ENCODE measurements around the gene TSHZ2.

Gene TSHZ2

GRCh38 chr20:53097791-53098190 lies 125.6 kb downstream of the TSHZ2 start:
- Histone ChIP-seq H3K27ac (ENCODE audit: insufficient read depth in 1 of 2, low read depth in 1 of 2, low read length in 2 of 2, poor library complexity in 1 of 2, severe bottlenecking in 2 of 2) (no peak overlapping the region), H3K4me3 (ENCODE audit: control insufficient read depth in 1 of 7, extremely low read depth in 1 of 7, insufficient read depth in 4 of 7, low read depth in 2 of 7, low read length in 6 of 7) (no peak overlapping the region), H3K4me1 (ENCODE audit: control extremely low read depth in 1 of 4, control insufficient read depth in 4 of 4, insufficient read depth in 4 of 4, low read length in 3 of 4) (no peaks in the 10 kb centered on the region), H3K36me3 (ENCODE audit: control insufficient read depth in 4 of 4, insufficient read depth in 4 of 4, low read length in 3 of 4) (no peaks in the 10 kb centered on the region), H3K27me3 (replicated peaks in 2 of 5; ENCODE audit: control insufficient read depth in 4 of 5, insufficient read depth in 5 of 5, low read length in 4 of 5) (peaks cover 0 to 2% (median 0%) of the 10 kb centered on the region in 5 experiments), H3K9me3 (ENCODE audit: control extremely low read depth in 1 of 5, control insufficient read depth in 4 of 5, insufficient read depth in 2 of 5, low read depth in 1 of 5, low read length in 4 of 5) (no peaks in the 10 kb centered on the region)
- DNase-seq: no peak
- ChIA-PET POLR2A (no interaction called here), CTCF (no interaction called here)
- WGBS (ENCODE audit: insufficient coverage): 100% methylated on average over 3 of the region's 4 CpGs

- Histone ChIP-seq H3K4me1 (ENCODE audit: control extremely low read depth in 1 of 4, control insufficient read depth in 4 of 4, insufficient read depth in 4 of 4, low read length in 3 of 4) (no peaks in the 10 kb centered on the region), H3K27ac (ENCODE audit: insufficient read depth in 1 of 2, low read depth in 1 of 2, low read length in 2 of 2, poor library complexity in 1 of 2, severe bottlenecking in 2 of 2) (no peak overlapping the region), H3K36me3 (ENCODE audit: control insufficient read depth in 4 of 4, insufficient read depth in 4 of 4, low read length in 3 of 4) (no peaks in the 10 kb centered on the region), H3K27me3 (replicated peaks in 2 of 5; ENCODE audit: control insufficient read depth in 4 of 5, insufficient read depth in 5 of 5, low read length in 4 of 5) (peaks cover 0 to 2% (median 0%) of the 10 kb centered on the region in 5 experiments), H3K4me3 (ENCODE audit: control insufficient read depth in 1 of 7, extremely low read depth in 1 of 7, insufficient read depth in 4 of 7, low read depth in 2 of 7, low read length in 6 of 7) (no peak overlapping the region), H3K9me3 (ENCODE audit: control extremely low read depth in 1 of 5, control insufficient read depth in 4 of 5, insufficient read depth in 2 of 5, low read depth in 1 of 5, low read length in 4 of 5) (no peaks in the 10 kb centered on the region)
- ChIA-PET CTCF (no interaction called here), POLR2A (no interaction called here)
- WGBS (ENCODE audit: insufficient coverage): 100% methylated on average over 1 of the region's 1 CpG
- DNase-seq: no peak
These were observed 126.5 kb downstream of the TSHZ2 start for GRCh38 chr20:53098621-53099020.

DNA sequence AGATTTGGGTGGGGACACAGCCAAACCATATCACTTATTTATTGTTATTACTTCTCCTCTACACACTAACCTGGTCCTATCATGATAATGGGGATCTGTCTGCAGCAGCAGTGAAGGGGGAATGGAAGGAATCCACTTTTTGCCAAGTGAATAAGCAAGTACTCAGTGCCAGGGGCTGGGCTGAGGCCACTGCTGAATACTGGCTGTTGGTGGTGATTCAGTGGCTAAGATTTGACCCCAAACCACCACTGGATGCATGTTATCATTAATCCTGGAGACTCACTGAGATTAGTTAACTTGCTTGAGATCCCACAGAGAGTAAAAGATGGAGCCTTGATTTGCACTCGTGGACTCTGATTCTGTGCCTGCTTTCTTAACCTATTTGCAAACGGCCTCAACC lies 127.7 kb downstream of the TSHZ2 start:
- Histone ChIP-seq H3K9me3 (ENCODE audit: control extremely low read depth in 1 of 5, control insufficient read depth in 4 of 5, insufficient read depth in 2 of 5, low read depth in 1 of 5, low read length in 4 of 5) (no peaks in the 10 kb centered on the region), H3K27ac (ENCODE audit: insufficient read depth in 1 of 2, low read depth in 1 of 2, low read length in 2 of 2, poor library complexity in 1 of 2, severe bottlenecking in 2 of 2) (no peak overlapping the region), H3K4me3 (ENCODE audit: control insufficient read depth in 1 of 7, extremely low read depth in 1 of 7, insufficient read depth in 4 of 7, low read depth in 2 of 7, low read length in 6 of 7) (no peak overlapping the region), H3K36me3 (ENCODE audit: control insufficient read depth in 4 of 4, insufficient read depth in 4 of 4, low read length in 3 of 4) (no peaks in the 10 kb centered on the region), H3K4me1 (ENCODE audit: control extremely low read depth in 1 of 4, control insufficient read depth in 4 of 4, insufficient read depth in 4 of 4, low read length in 3 of 4) (no peaks in the 10 kb centered on the region), H3K27me3 (replicated peaks in 2 of 5; ENCODE audit: control insufficient read depth in 4 of 5, insufficient read depth in 5 of 5, low read length in 4 of 5) (peaks cover 0 to 2% (median 0%) of the 10 kb centered on the region in 5 experiments)
- DNase-seq: no peak
- CTCF ChIA-PET: no interaction called here
- 87% methylated on average over 2 of the region's 2 CpGs for WGBS (ENCODE audit: insufficient coverage)
- POLR2A ChIA-PET: no interaction called here

DNA sequence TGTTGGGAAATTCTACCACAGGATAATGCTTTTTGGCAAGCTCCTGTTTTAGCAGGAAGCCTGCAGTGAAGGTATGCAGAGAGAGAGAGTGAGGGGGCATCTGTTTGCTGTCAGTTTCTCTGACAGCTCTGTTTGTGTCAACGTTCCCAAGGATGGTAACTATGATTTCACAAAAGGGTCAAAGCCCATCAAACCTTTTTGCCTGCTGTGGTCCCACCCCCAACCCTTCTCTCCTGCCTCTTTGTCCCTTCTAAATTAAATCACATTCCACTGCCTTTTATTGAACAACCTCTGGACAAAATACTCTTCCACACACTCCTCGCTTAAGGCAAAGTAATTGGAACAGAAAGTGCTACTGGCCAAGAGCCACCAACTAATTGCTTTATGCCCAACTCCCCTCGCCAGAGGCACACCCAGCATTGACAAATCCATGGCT lies 128.3 kb downstream of the TSHZ2 start:
- Histone ChIP-seq H3K27ac (ENCODE audit: insufficient read depth in 1 of 2, low read depth in 1 of 2, low read length in 2 of 2, poor library complexity in 1 of 2, severe bottlenecking in 2 of 2) (no peak overlapping the region), H3K9me3 (ENCODE audit: control extremely low read depth in 1 of 5, control insufficient read depth in 4 of 5, insufficient read depth in 2 of 5, low read depth in 1 of 5, low read length in 4 of 5) (no peaks in the 10 kb centered on the region), H3K27me3 (replicated peaks in 2 of 5; ENCODE audit: control insufficient read depth in 4 of 5, insufficient read depth in 5 of 5, low read length in 4 of 5) (peaks cover 0 to 2% (median 0%) of the 10 kb centered on the region in 5 experiments), H3K4me3 (ENCODE audit: control insufficient read depth in 1 of 7, extremely low read depth in 1 of 7, insufficient read depth in 4 of 7, low read depth in 2 of 7, low read length in 6 of 7) (no peak overlapping the region), H3K36me3 (ENCODE audit: control insufficient read depth in 4 of 4, insufficient read depth in 4 of 4, low read length in 3 of 4) (no peaks in the 10 kb centered on the region), H3K4me1 (ENCODE audit: control extremely low read depth in 1 of 4, control insufficient read depth in 4 of 4, insufficient read depth in 4 of 4, low read length in 3 of 4) (no peaks in the 10 kb centered on the region)
- no peak for DNase-seq
- ChIA-PET CTCF (no interaction called here), POLR2A (no interaction called here)
- 67% methylated on average over 1 of the region's 3 CpGs for WGBS (ENCODE audit: insufficient coverage)

- Histone ChIP-seq H3K4me3 (ENCODE audit: control insufficient read depth in 1 of 7, extremely low read depth in 1 of 7, insufficient read depth in 4 of 7, low read depth in 2 of 7, low read length in 6 of 7) (no peak overlapping the region), H3K36me3 (ENCODE audit: control insufficient read depth in 4 of 4, insufficient read depth in 4 of 4, low read length in 3 of 4) (no peaks in the 10 kb centered on the region), H3K27me3 (replicated peaks in 2 of 5; ENCODE audit: control insufficient read depth in 4 of 5, insufficient read depth in 5 of 5, low read length in 4 of 5) (peaks cover 0 to 2% (median 1%) of the 10 kb centered on the region in 5 experiments), H3K27ac (ENCODE audit: insufficient read depth in 1 of 2, low read depth in 1 of 2, low read length in 2 of 2, poor library complexity in 1 of 2, severe bottlenecking in 2 of 2) (no peak overlapping the region), H3K9me3 (ENCODE audit: control extremely low read depth in 1 of 5, control insufficient read depth in 4 of 5, insufficient read depth in 2 of 5, low read depth in 1 of 5, low read length in 4 of 5) (no peaks in the 10 kb centered on the region), H3K4me1 (ENCODE audit: control extremely low read depth in 1 of 4, control insufficient read depth in 4 of 4, insufficient read depth in 4 of 4, low read length in 3 of 4) (no peaks in the 10 kb centered on the region)
- POLR2A ChIA-PET: interaction anchor here (0.7 kb wide), 1 partner anchor 159 kb away, joined by 3 read pairs; no protein-coding TSS in a partner anchor
- CTCF ChIA-PET: no interaction called here
- WGBS (ENCODE audit: insufficient coverage): no CpG with 5 or more reads among the region's 6 CpGs
- no peak for DNase-seq
These were observed 130.0 kb downstream of the TSHZ2 start for GRCh38 chr20:53101992-53102760.

DNA sequence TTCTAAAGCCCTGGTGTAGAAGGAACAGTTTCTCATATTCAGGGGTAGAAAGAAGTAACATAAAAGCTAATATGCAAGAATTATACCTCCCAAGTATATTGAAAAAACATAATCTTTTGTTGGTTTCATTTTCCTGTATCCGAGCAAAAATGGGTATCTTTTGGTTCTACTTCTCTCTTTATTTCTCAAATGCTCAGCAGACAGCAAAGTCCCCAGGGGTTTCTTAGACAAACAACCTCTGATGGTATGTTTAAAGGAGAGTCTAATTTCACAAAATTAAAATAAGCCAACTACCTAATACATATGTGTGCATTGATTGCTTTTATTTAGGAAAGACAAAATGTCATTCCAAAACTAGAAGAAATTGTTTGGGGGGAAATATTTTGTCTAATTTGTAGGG lies 131.0 kb downstream of the TSHZ2 start:
- WGBS (ENCODE audit: insufficient coverage): no CpG with 5 or more reads among the region's 1 CpG

DNA sequence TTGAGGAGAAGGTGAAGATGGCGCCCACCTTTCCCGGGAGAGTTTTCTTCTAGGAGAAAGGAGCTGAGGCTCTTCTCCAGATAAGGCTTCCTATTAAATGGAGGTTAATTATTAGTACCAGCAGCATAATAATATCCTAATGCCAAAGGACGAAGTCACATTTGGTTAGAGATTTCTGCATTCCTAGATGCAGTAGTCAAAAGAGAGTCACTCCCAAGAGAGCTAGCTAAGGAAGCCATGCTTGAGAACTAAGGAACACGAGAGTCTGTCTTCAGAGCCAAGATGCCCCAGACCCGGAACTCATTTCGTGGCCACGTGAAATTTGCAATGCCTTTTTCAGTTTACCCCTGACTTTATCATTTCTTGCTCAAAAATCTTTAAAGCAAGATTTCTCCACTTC lies 132.7 kb downstream of the TSHZ2 start:
- H3K27ac ChIP-seq (ENCODE audit: insufficient read depth in 1 of 2, low read depth in 1 of 2, low read length in 2 of 2, poor library complexity in 1 of 2, severe bottlenecking in 2 of 2): no peak overlapping the region
- H3K4me1 ChIP-seq (ENCODE audit: control extremely low read depth in 1 of 4, control insufficient read depth in 4 of 4, insufficient read depth in 4 of 4, low read length in 3 of 4): no peaks in the 10 kb centered on the region
- POLR2A ChIA-PET: no interaction called here
- CTCF ChIA-PET: no interaction called here
- DNase-seq: no peak
- no peaks in the 10 kb centered on the region for H3K36me3 ChIP-seq (ENCODE audit: control insufficient read depth in 4 of 4, insufficient read depth in 4 of 4, low read length in 3 of 4)
- H3K9me3 ChIP-seq (ENCODE audit: control extremely low read depth in 1 of 5, control insufficient read depth in 4 of 5, insufficient read depth in 2 of 5, low read depth in 1 of 5, low read length in 4 of 5): no peaks in the 10 kb centered on the region
- peaks cover 0 to 3% (median 2%) of the 10 kb centered on the region in 5 experiments for H3K27me3 ChIP-seq (replicated peaks in 2 of 5; ENCODE audit: control insufficient read depth in 4 of 5, insufficient read depth in 5 of 5, low read length in 4 of 5)
- 97% methylated on average over 7 of the region's 7 CpGs for WGBS (ENCODE audit: insufficient coverage)
- no peak overlapping the region for H3K4me3 ChIP-seq (ENCODE audit: control insufficient read depth in 1 of 7, extremely low read depth in 1 of 7, insufficient read depth in 4 of 7, low read depth in 2 of 7, low read length in 6 of 7)

More for the DNA sequence above, 131.0 kb downstream of the TSHZ2 start:
- CTCF ChIA-PET: no interaction called here
- Histone ChIP-seq H3K9me3 (ENCODE audit: control extremely low read depth in 1 of 5, control insufficient read depth in 4 of 5, insufficient read depth in 2 of 5, low read depth in 1 of 5, low read length in 4 of 5) (no peaks in the 10 kb centered on the region), H3K36me3 (ENCODE audit: control insufficient read depth in 4 of 4, insufficient read depth in 4 of 4, low read length in 3 of 4) (no peaks in the 10 kb centered on the region), H3K4me1 (ENCODE audit: control extremely low read depth in 1 of 4, control insufficient read depth in 4 of 4, insufficient read depth in 4 of 4, low read length in 3 of 4) (no peaks in the 10 kb centered on the region), H3K27ac (ENCODE audit: insufficient read depth in 1 of 2, low read depth in 1 of 2, low read length in 2 of 2, poor library complexity in 1 of 2, severe bottlenecking in 2 of 2) (no peak overlapping the region), H3K4me3 (ENCODE audit: control insufficient read depth in 1 of 7, extremely low read depth in 1 of 7, insufficient read depth in 4 of 7, low read depth in 2 of 7, low read length in 6 of 7) (no peak overlapping the region), H3K27me3 (replicated peaks in 2 of 5; ENCODE audit: control insufficient read depth in 4 of 5, insufficient read depth in 5 of 5, low read length in 4 of 5) (peaks cover 0 to 3% (median 2%) of the 10 kb centered on the region in 5 experiments)
- no peak for DNase-seq
- POLR2A ChIA-PET: no interaction called here
